Activated gamma-delta T cell treated with Interleukin-2 at 50 U/mL for 16 hours (primary cell): ENCODE results near the gene PLPP4.
"Not testable (repeated sequence)": the region's sequence is repeated elsewhere in the genome, so short reads cannot be mapped to it uniquely, and the experiment has no call there.

ENCODE experiments used
- DNase-seq: peaks from one replicate; pipeline ENCODE4 v3.0.0-alpha.2; 2020

The PLPP4 gene

GRCh38 chr10:120492346-120492745 lies 35.3 kb downstream of the PLPP4 start:
- no peak for DNase-seq

GRCh38 chr10:120493411-120494312 lies 36.6 kb downstream of the PLPP4 start:
- no peak for DNase-seq

- no peak for DNase-seq
Observed at GRCh38 chr10:120494313-120494710, 37.3 kb downstream of the PLPP4 start.

- no peak for DNase-seq
Observed at GRCh38 chr10:120495226-120496009, 38.4 kb downstream of the PLPP4 start.

GRCh38 chr10:120499883-120500282 lies 42.9 kb downstream of the PLPP4 start:
- no peak for DNase-seq

GRCh38 chr10:120503689-120504088 lies 46.7 kb downstream of the PLPP4 start:
- DNase-seq = no peak

- DNase-seq = not testable (repeated sequence)
Observed at GRCh38 chr10:120504227-120504626, 47.2 kb downstream of the PLPP4 start.

GRCh38 chr10:120505056-120505455 lies 48.0 kb downstream of the PLPP4 start:
- no peak for DNase-seq

GRCh38 chr10:120505866-120506265 lies 48.8 kb downstream of the PLPP4 start:
- DNase-seq = no peak

- DNase-seq = no peak
Observed at GRCh38 chr10:120506674-120507073, 49.6 kb downstream of the PLPP4 start.

GRCh38 chr10:120507175-120507574 lies 50.1 kb downstream of the PLPP4 start:
- DNase-seq = no peak

- DNase-seq = no peak
Observed at GRCh38 chr10:120507651-120508050, 50.6 kb downstream of the PLPP4 start.

GRCh38 chr10:120508393-120508792 lies 51.4 kb downstream of the PLPP4 start:
- DNase-seq = no peak

- DNase-seq = no peak
Observed at GRCh38 chr10:120508966-120509365, 51.9 kb downstream of the PLPP4 start.

- no peak for DNase-seq
Observed at GRCh38 chr10:120511165-120511564, 54.1 kb downstream of the PLPP4 start.

- DNase-seq = no peak
Observed at GRCh38 chr10:120513307-120513796, 56.3 kb downstream of the PLPP4 start.

- no peak for DNase-seq
Observed at GRCh38 chr10:120514035-120514620, 57.1 kb downstream of the PLPP4 start.

- DNase-seq = no peak
Observed at GRCh38 chr10:120514959-120515358, 57.9 kb downstream of the PLPP4 start.

- no peak for DNase-seq
Observed at GRCh38 chr10:120515741-120516140, 58.7 kb downstream of the PLPP4 start.

GRCh38 chr10:120516426-120516825 lies 59.4 kb downstream of the PLPP4 start:
- no peak for DNase-seq

- DNase-seq = no peak
Observed at GRCh38 chr10:120517196-120517595, 60.2 kb downstream of the PLPP4 start.

- no peak for DNase-seq
Observed at GRCh38 chr10:120517881-120518484, 61.0 kb downstream of the PLPP4 start.

GRCh38 chr10:120521880-120522279 lies 64.9 kb downstream of the PLPP4 start:
- DNase-seq = no peak
